HG02885 (cell line): ENCODE data around the gene RADIL.
"Not testable (repeated sequence)": the region's sequence is repeated elsewhere in the genome, so short reads cannot be mapped to it uniquely, and the experiment has no call there.

ENCODE experiments used
- ATAC-seq: cut with Tn5 transposase; IDR thresholded peaks from one replicate; pipeline ENCODE4 v1.9.1; 2021; ENCODE audit warnings: mild to moderate bottlenecking; ENCODE audit not compliant: unreplicated experiment, poor library complexity

The RADIL gene

DNA sequence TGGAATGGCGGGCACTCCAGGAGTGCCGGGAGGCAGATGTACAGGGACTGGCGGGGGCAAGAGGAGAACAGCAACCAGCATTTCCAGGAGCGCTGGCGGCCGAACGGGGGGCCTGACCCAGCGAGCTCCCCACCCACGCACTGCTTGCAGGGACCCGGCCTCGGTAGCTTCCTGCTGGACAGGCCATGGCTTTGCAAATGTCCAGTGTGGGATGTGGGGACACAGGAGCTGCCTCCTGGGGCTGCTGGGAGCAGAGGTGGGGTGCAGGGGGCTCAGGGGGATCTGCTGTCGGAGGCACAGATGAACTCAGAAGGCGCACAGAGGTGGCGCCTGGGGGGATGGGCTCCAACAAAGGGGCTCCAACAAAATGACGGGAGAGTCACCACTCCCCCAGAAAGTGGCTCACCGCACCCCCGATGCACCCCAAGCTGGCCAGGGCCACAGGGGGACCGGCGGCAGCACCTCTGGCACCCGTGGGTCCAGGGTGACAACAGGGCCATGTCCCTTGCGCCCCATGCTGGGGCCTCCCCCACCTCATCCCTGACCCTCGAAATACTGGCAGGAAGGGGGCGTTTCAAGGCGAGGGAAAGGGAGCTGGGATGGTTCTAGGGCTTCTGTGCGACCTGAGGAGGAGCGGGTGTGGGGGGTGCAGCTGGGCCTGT is 67.0 kb downstream of the RADIL start:
- ATAC-seq: no peak

DNA sequence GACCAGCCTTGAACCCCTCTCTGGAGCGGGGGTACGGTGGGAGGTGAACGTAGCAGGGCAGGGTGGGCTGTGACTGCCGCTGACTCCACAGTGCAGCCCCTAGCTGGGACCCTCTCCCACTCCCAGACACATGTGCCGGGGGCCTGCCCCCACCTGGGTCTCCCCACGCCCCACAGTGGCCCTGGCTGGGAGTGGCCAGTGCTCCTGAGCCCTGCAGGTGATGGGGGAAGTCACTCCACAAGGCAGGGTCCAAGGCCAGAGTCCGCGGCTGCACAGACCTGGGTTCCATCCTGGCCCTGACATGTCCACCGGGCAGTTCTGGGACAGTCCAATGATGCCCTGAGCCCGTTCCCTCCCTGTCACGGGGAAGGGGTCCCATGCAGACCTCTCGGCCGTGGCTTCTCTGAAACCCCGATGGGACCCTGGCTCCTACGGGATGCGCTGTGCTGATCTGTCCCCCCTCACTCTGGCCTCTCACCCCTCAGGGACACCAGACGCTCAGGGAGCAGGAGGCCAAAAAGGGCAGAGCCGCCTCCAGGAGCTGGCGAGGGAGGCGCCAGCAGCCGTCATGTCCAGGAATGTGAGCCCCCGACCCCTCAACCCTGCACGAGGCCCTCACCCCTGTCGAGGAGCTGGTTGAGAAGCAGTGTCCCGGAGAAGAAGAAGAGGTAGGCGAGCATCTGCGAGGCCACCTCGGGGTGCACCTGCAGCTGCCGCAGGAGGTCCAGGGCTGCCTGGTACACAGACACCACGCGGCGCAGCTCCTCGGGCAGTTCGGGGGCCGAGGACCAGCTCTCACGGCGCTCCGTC is 67.7 kb downstream of the RADIL start:
- ATAC-seq: no peak

DNA sequence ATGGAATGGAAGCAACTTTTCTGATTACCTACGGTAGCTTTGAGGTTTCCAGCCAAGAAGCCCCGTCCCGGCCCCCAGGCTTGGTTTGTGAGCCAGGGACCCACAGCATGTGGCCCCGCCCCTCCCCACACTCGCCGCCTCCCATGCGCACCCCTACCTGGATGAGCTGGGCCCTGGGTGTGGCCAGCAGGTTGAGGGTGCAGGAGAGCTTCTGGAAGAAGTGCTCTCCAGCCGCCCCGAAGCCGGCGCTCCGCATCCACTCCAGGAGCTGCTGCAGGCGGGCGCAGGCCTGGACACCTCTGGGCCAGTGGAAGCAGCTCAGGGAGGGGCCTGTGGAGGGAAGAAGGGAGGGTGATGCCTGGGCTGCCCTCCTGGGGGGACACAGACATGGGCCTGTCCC is 68.4 kb downstream of the RADIL start:
- ATAC-seq: no peak

DNA sequence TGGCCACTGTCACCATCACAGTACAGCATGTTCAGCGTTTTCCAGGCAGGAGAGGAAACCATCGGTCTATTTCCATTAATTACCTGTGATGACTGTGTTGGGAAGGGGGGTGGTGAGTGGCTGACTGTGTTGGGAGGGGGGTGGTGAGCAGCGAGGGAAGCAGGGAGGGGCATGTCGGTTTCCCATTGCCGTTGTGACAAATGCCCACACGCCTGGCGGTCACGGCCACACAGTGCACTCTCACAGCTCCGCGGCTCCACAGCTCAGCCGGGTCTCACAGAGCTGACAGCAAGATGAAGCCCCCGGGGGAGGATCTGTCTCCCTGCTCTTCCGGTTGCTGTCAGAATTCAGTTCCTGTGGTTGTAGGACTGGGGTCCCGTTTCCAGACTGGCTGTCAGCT is 69.1 kb downstream of the RADIL start:
- no peak for ATAC-seq

DNA sequence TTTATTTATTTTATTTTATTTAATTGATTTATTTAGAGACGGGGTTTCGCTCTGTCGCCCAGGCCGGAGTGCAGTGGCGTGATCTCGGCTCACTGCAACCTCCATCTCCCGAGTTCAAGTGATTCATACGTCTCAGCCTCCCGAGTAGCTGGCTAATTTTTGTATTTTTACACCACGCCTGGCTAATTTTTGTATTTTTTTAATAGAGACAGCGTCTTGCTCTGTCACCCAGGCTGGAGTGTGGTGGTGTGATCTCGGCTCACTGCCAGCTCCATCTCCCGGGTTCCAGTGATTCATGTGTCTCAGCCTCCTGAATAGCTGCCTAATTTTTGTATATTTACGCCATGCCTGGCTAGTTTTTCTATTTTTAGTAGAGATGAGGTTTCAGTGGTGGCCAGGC is 73.8 kb downstream of the RADIL start:
- no peak for ATAC-seq

DNA sequence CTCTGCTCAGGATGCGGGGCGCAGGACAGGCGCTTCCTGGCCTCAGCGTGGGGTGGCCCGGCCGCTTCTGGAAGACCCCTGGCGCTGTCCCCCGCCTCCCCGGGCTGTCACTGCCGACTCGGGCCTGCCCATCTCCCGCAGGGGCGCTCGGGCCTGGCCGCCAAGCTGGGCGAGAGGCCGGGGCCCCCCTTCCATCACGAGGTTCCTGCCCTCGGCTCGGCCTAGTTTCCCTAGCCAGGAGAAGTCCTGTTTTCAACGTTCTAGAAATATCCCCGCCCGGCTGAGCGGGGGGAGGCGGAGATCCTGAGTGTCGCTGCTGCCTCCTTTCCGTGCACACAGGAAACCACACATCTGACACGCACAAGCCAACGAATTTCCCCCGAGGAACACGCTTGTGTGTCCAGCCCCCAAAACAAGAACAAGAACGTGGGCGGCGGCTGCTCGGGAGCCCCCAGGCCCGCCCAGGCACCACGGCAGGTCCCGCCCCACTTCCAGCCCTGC is 74.4 kb downstream of the RADIL start:
- ATAC-seq: no peak

DNA sequence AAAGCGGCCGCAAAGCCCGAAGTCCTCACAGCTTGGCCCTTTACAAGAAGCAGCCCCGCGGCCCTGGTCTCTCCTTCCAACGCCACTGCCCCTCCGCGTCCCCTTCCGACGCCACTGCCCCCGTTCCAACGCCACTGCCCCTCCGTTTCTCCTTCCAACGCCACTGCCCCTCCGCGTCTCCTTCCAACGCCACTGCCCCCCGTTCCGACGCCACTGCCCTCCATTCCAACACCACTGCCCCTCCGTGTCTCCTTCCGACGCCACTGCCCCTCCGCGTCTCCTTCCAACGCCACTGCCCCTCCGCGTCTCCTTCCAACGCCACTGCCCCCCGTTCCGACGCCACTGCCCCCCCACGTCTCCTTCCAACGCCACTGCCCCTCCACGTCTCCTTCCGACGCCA is 75.0 kb downstream of the RADIL start:
- no peak for ATAC-seq

DNA sequence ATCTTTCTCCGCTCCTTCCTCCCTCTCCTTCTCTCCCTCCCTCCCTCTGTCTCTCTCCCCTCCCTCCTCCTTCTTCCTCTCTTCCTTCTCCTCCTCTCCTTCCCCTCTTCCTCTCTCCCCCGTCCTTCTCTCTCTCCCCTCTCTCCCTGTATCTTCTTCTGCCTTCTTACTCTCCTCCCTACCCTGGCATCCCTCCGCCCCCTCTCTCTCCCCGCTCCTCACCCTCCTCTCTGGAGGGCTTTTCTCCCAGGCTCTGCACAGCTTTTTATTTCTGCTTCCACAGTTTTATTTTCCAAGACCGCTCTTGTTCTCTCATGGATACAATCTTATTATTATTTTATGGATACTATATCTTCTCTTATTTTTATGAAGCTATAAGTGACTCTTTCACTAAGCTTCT is 75.5 kb downstream of the RADIL start:
- ATAC-seq: no peak

DNA sequence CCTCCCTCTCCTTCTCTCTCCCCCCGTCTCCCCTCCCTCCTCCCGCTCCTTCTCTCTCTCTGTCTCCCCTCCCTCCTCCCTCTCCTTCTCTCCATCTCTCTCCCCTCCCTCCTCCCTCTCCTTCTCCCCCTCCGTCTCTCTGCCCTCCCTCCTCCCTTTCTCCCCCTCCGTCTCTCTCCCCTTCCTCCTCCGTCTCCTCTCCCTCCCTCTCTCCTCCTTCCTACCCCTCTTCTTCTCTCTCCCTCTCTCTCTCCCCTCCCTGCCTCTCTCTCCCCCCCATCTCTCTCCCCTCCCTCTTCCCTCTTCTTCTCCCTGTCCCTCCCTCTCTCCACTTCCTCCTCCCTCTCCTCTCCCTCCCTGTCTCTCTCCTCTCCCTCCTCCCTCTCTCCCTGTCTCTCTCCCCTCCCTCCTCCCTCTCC is 75.9 kb downstream of the RADIL start:
- no peak for ATAC-seq

DNA sequence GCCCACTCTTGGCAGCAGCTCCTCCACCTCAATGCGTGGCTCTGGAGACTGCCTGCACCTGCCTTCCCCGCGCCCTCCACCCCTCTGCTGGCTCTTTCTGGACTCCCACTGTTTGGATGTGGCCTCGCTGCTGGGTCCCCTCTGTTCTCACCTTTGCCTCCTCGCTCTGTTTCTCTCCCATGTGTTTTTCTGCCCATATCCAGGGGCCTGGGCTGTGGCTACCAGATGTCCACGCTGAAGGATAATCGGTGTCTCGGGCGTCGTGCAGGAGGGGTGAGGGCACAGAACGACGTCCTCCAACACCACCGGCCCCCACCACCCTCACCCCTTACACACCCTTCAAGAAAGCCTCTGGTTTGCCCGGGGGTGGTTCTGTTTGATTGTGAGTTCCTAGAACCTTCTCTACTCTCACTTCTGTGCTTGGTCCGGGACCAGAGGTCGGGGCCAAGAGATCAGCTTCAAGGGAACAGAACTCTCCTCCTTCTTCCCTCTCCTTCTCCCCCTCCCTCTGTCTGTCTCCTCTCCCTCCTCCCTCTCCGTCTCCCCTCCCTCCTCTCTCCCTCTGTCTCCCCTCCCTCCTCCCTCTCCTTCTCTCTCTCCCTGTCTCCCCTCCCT is 76.4 kb downstream of the RADIL start:
- no peak for ATAC-seq

DNA sequence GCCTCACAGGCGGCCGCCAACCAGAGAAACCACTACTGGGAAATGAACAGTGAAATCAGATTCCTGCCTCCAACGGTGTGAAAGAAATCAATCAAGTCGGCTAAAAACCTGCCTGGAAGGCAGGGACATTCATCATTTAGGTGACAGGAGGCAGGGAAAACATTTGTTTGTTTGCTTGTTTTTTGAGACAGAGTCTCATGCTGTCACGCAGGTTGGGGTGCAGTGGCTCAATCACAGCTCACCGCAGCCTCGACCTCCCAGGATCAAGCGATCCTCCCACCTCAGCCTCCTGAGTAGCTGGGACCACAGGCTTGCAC is 77.6 kb downstream of the RADIL start:
- ATAC-seq: no peak

DNA sequence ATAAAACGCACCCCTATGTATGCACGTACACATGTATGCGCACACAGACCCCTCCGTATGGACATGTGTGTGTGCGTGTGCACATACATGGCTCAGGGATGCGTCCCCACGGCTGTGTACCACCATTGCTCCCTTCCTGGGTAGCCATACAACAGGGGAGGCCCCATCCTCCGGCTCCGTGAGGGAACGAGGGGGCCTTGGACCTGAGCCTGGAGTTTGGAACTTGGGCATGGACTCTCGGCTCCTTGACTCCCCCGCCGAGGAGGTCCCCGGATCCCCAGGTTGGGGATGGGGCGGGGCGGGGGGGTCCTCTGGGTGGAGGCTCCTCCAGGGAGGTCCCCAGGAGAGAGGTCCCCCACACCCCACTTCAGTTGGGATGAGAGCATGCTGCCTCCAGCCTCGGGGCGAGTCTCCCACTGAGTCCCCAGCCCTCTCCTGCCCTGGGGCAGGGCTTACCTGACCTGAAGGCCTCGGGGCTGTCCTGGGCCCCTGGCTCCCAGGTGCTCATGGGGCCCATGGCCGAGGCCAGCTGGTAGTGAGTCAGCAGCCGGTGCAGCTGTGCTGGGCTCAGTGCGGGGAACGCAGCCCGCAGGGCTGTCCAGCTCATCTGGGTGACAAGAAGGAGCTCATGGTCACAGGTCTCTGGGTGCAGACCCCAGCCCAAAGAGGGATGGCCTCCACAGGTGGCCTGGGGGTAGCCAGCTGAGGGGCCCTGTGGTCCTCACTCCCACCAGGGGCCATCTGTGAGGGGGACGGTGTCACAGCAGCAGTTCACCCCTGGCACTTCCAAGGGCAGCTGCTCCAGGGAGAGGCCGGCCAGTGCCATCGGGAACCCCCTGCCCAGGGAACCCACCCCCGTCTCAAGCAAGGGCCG is 78.2 kb downstream of the RADIL start:
- ATAC-seq: no peak

DNA sequence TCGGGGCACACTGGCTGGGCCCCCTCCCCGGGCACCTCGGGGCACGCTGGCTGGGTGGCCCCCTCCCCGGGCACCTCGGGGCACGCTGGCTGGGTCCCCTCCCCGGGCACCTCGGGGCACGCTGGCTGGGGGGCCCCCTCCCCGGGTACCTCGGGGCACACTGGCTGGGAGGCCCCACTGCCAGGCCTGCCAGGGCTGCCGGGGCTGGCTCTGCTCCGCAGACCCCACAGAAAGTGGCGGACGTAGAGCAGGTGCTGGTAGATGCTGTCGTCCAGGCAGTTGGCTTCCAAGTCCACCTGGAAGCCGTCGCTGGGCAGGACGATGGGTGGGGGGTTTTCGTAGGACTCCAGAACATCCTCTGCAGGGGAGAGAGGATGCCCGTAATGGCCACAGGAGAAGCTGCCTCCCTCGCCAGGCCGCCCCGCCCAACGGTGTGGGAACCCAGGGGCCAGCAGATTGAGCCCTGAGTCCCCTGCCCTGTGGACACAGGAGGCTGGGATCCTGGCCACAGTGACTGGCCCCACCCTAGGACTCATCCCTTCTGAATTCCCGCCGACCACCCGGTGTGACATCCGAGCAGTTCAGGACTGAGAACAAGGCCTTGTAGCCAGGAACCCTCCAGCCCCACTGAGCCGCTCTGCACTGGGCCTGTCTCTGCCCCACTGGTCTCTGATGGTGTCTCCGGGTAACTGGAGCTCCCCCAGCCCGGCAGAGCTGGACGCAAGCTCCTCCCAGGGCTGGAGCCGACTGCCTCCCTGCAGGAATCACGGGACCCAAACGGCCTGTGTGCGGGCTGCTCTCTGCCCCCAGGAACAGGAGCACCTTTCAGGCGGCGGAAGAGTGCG is 79.9 kb downstream of the RADIL start:
- no peak for ATAC-seq

DNA sequence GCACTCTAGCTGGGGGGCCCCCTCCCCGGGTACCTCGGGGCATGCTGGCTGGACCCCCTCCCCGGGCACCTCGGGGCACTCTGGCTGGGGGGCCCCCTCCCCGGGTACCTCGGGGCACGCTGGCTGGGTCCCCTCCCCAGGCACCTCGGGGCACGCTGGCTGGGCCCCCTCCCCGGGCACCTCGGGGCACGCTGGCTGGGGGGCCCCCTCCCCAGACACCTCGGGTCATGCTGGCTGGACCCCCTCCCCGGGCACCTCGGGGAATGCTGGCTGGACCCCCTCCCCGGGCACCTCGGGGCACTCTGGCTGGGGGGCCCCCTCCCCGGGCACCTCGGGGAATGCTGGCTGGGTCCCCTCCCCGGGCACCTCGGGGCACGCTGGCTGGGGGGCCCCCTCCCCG is 80.9 kb downstream of the RADIL start:
- not testable (repeated sequence) for ATAC-seq

DNA sequence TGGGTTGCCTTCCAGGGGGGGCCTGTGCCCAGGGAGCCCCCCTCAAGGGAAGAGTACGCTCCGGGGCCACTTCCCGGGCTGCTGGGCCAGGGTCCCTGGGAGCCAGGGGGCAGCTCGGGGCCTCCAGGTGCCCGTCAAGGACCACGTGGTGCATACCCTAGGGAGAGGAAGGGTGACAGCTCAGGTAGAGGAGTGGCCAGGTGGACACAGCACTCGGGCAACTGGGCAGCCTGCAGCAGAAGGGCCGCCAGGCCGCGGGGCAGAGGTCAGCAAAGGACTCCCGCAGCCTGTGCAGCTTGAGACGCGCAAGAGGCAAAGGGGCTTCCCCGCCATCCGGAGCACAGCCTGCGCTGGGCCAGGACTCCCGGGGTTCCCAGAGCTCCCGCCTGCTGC is 81.7 kb downstream of the RADIL start:
- ATAC-seq: no peak

DNA sequence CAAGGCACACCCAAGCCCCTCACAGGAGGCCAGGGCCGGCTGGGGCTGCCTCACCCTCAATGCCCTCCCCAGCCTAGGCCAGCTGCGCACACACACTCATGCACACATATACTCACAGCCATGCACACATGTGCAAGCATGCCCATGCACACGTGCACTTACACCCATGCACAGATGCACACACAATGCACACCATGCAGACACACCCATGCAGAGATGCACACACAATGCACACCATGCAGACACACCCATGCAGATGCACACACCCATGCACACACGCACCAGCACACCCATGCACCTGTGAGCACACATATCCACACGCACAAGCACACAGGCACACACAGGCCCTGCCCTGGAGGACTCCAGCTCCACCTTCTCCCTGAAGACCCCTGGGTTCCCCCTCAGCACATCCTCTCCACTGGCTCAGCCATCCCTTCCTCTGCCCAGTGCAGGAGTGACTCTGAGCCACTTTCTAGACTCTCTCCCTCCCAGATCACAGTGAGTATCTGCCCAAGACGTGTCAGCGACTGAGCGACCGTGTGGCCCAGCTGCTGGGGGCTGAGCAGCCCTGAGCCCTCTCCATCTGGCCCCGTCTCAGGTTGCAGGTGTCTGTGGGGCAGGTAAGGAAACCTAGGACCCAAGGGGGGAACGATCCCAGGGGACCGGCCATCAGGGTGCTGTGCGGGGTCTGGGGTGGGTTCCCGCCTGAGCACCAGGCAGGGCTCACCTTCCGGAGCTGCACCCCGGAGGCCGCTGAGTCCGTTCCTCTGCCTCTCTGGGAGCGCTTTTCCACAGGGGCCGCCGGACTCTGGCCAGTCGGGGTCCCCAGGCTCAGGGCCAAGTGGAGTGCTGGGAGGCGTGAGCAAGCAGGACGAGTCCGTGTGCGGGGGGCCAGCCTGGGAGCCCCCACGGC is 82.3 kb downstream of the RADIL start:
- no peak for ATAC-seq

DNA sequence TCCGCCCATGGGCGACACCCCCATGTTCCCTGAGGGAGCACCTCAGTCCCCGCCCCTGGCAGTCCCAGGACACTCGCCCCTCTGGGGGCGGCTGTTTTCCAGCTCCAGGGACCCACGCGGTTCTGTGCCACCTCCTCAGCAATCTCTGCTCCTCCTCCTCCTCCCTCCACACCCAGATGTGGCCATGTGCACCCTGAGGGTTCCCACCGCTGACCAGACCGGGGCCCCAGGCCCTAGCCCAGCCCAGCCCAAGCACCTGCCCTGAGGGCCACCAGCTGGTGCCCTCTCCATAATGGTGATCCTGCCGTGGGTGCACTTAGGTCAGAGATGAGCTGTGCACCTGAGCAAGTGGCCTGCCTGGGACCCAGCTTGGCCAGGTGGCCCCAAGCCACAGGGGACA is 83.0 kb downstream of the RADIL start:
- ATAC-seq: no peak

DNA sequence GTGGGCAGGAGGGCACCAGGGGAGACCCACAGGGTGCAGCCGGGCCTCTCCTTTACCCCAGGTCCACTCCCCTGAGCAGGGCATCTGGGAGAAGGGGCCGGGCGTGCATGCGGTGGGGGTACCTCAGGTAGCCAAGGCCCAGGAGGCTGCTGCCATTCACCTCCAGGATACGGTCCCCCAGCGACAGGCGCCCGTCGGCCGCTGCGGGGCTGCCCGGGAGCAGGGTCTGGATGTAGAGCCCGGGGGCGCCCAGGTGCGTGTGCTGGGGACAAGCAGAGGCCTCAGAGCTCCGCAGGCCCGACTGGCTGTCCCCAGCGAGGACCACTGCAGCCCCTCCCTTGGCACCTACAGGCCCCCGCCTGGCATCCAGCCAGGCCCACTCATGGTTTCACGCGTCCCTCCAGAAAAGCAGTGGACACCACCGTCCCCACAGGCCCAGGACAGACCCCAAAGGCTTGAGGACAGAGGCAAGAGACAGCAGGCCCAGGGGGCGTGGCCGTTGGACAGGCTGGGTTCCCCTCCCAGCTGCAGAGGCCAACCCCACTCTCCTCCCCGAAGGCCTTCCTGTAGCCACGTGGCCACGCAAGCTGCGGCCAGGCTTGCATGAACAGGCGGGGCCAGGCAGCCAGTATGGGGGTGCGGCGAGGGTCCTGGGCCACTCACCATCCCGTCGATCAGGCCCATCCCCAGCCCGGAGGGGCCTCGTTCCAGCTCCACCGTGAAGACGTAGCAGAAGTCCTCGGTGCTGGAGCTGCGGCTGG is 83.8 kb downstream of the RADIL start:
- ATAC-seq: no peak
